ENCODE data around the gene THAP7.

The THAP7 gene

GRCh38 chr22:20964799-20965103 lies 37.2 kb downstream of the THAP7 start:
- no peak overlapping the region for H3K9ac ChIP-seq (ENCODE audit: low read length)
- no peak overlapping the region for H3K27ac ChIP-seq (ENCODE audit: low read depth, low read length, poor library complexity, severe bottlenecking)
- no peaks in the 10 kb centered on the region for H3K9me2 ChIP-seq (ENCODE audit: low read depth, low read length)
- no peaks in the 10 kb centered on the region for H3K9me3 ChIP-seq (ENCODE audit: low read length)
- peak overlapping the region; percentile 25; the same call in 1 of the 2 replicates for H3K4me2 ChIP-seq (ENCODE audit: low read length)
- no peaks in the 10 kb centered on the region for H3K4me1 ChIP-seq (ENCODE audit: insufficient read depth, low read length, severe bottlenecking)
- H3K4me3 ChIP-seq (ENCODE audit: low read depth, low read length, poor library complexity, severe bottlenecking) = no peak overlapping the region
- no peak overlapping the region for H2AFZ ChIP-seq (ENCODE audit: low read length)
- no peaks in the 10 kb centered on the region for H3F3A ChIP-seq (ENCODE audit: insufficient read depth, low read length)
- H3K79me2 ChIP-seq (ENCODE audit: insufficient read depth, low read length) = no peaks in the 10 kb centered on the region
- TF ChIP-seq CTCF (IDR thresholded peaks at IDR 0.05; ENCODE audit: low read length) (no peak), EZH2 (IDR thresholded peaks at IDR 0.05; ENCODE audit: borderline replicate concordance, low read length) (no peak)
- H3K27me3 ChIP-seq (ENCODE audit: insufficient read depth, low read length) = peaks cover 28% of the 10 kb centered on the region
- no peaks in the 10 kb centered on the region for H3K36me3 ChIP-seq (ENCODE audit: insufficient read depth, low read length)
- H4K20me1 ChIP-seq (ENCODE audit: insufficient read depth, low read length) = no peaks in the 10 kb centered on the region

GRCh38 chr22:20964090-20964798 lies 37.7 kb downstream of the THAP7 start:
- Histone ChIP-seq H3K4me3 (ENCODE audit: low read depth, low read length, poor library complexity, severe bottlenecking) (no peak overlapping the region), H3K4me1 (ENCODE audit: insufficient read depth, low read length, severe bottlenecking) (no peaks in the 10 kb centered on the region), H3K9me2 (ENCODE audit: low read depth, low read length) (no peaks in the 10 kb centered on the region), H3K9ac (ENCODE audit: low read length) (no peak overlapping the region), H3K27me3 (ENCODE audit: insufficient read depth, low read length) (peaks cover 27% of the 10 kb centered on the region; the same call in 1 of the 2 replicates), H2AFZ (ENCODE audit: low read length) (no peak overlapping the region), H3K27ac (ENCODE audit: low read depth, low read length, poor library complexity, severe bottlenecking) (no peak overlapping the region), H3K9me3 (ENCODE audit: low read length) (no peaks in the 10 kb centered on the region), H3K79me2 (ENCODE audit: insufficient read depth, low read length) (no peaks in the 10 kb centered on the region), H3K4me2 (ENCODE audit: low read length) (peak overlapping the region; percentile 25; the same call in 1 of the 2 replicates), H3F3A (ENCODE audit: insufficient read depth, low read length) (no peaks in the 10 kb centered on the region), H3K36me3 (ENCODE audit: insufficient read depth, low read length) (no peaks in the 10 kb centered on the region), H4K20me1 (ENCODE audit: insufficient read depth, low read length) (no peaks in the 10 kb centered on the region)
- TF ChIP-seq EZH2 (IDR thresholded peaks at IDR 0.05; ENCODE audit: borderline replicate concordance, low read length) = no peak

- H3K36me3 ChIP-seq (ENCODE audit: insufficient read depth, low read length) = no peaks in the 10 kb centered on the region
- no peaks in the 10 kb centered on the region for H3K9me2 ChIP-seq (ENCODE audit: low read depth, low read length)
- H3K4me2 ChIP-seq (ENCODE audit: low read length) = no peak overlapping the region
- H3K4me3 ChIP-seq (ENCODE audit: low read depth, low read length, poor library complexity, severe bottlenecking) = no peak overlapping the region
- H3K27ac ChIP-seq (ENCODE audit: low read depth, low read length, poor library complexity, severe bottlenecking) = no peak overlapping the region
- no peaks in the 10 kb centered on the region for H3K79me2 ChIP-seq (ENCODE audit: insufficient read depth, low read length)
- H3K9me3 ChIP-seq (ENCODE audit: low read length) = no peaks in the 10 kb centered on the region
- no peak overlapping the region for H2AFZ ChIP-seq (ENCODE audit: low read length)
- H3K9ac ChIP-seq (ENCODE audit: low read length) = no peak overlapping the region
- no peaks in the 10 kb centered on the region for H4K20me1 ChIP-seq (ENCODE audit: insufficient read depth, low read length)
- no peaks in the 10 kb centered on the region for H3K4me1 ChIP-seq (ENCODE audit: insufficient read depth, low read length, severe bottlenecking)
- peaks cover 23% of the 10 kb centered on the region; the same call in 1 of the 2 replicates for H3K27me3 ChIP-seq (ENCODE audit: insufficient read depth, low read length)
- H3F3A ChIP-seq (ENCODE audit: insufficient read depth, low read length) = no peaks in the 10 kb centered on the region
- no peak for TF ChIP-seq CTCF (IDR thresholded peaks at IDR 0.05; ENCODE audit: low read length)
- TF ChIP-seq EZH2 (IDR thresholded peaks at IDR 0.05; ENCODE audit: borderline replicate concordance, low read length) = no peak
Measured at GRCh38 chr22:20963201-20964052, 38.5 kb downstream of the THAP7 start.
